Duodenal mucosa (tissue), 2 donors: ENCODE results near the gene TEX14.
"Not testable (repeated sequence)": the region's sequence is repeated elsewhere in the genome, so short reads cannot be mapped to it uniquely, and the experiment has no call there.

Source experiments
- H3K27ac ChIP-seq: one replicate; pipeline ENCODE4 v1.7.0; 2013; ENCODE audit warnings: low read depth, low read length
- H3K27me3 ChIP-seq, 2 donors: one replicate each; pipeline ENCODE4 v1.7.0; 2013; ENCODE audit warnings: low read length in 2 of 2, control low read depth in 1 of 2; ENCODE audit not compliant: insufficient read depth in 2 of 2, control insufficient read depth in 1 of 2
- H3K36me3 ChIP-seq, 2 donors: one replicate each; pipeline ENCODE4 v1.7.0; 2013; ENCODE audit warnings: low read length in 2 of 2, control low read depth in 1 of 2; ENCODE audit not compliant: insufficient read depth in 2 of 2, control insufficient read depth in 1 of 2
- H3K4me1 ChIP-seq, 2 donors: one replicate each; pipeline ENCODE4 v1.7.0; 2013; ENCODE audit warnings: low read length in 2 of 2, control low read depth in 1 of 2; ENCODE audit not compliant: insufficient read depth in 2 of 2, control insufficient read depth in 1 of 2
- H3K4me3 ChIP-seq, 2 donors: one replicate each; pipeline ENCODE4 v1.7.0; 2013; ENCODE audit warnings: low read length in 2 of 2, low read depth in 1 of 2
- H3K9ac ChIP-seq, 2 donors: one replicate each; pipeline ENCODE4 v1.7.0; 2013; ENCODE audit warnings: low read length in 2 of 2, low read depth in 1 of 2
- H3K9me3 ChIP-seq, 2 donors: one replicate each; pipeline ENCODE4 v1.7.0; 2013; ENCODE audit warnings: low read length in 2 of 2, control low read depth in 1 of 2; ENCODE audit not compliant: control insufficient read depth in 1 of 2

The TEX14 gene

GRCh38 chr17:58586009-58586644 is 105.7 kb downstream of the TEX14 start:
- no peak overlapping the region for H3K27ac ChIP-seq
- H3K36me3 ChIP-seq, result no peaks in the 10 kb centered on the region
- no peaks in the 10 kb centered on the region for H3K4me1 ChIP-seq
- H3K4me3 ChIP-seq, result no peak overlapping the region
- no peaks in the 10 kb centered on the region for H3K27me3 ChIP-seq
- no peaks in the 10 kb centered on the region for H3K9me3 ChIP-seq
- no peak overlapping the region for H3K9ac ChIP-seq

- H3K9me3 ChIP-seq, result no peaks in the 10 kb centered on the region
- H3K27ac ChIP-seq, result no peak overlapping the region
- H3K9ac ChIP-seq, result no peak overlapping the region
- no peaks in the 10 kb centered on the region for H3K36me3 ChIP-seq
- no peak overlapping the region for H3K4me3 ChIP-seq
- H3K4me1 ChIP-seq, result no peaks in the 10 kb centered on the region
- H3K27me3 ChIP-seq, result no peaks in the 10 kb centered on the region
Measured at GRCh38 chr17:58585554-58585953, 106.3 kb downstream of the TEX14 start.

GRCh38 chr17:58583486-58583885 is 108.4 kb downstream of the TEX14 start:
- Histone ChIP-seq H3K27ac (no peak overlapping the region), H3K4me1 (no peaks in the 10 kb centered on the region), H3K9me3 (no peaks in the 10 kb centered on the region), H3K27me3 (peaks cover 0 to 2% of the 10 kb centered on the region in 2 donors), H3K36me3 (no peaks in the 10 kb centered on the region), H3K9ac (no peak overlapping the region), H3K4me3 (no peak overlapping the region)

DNA sequence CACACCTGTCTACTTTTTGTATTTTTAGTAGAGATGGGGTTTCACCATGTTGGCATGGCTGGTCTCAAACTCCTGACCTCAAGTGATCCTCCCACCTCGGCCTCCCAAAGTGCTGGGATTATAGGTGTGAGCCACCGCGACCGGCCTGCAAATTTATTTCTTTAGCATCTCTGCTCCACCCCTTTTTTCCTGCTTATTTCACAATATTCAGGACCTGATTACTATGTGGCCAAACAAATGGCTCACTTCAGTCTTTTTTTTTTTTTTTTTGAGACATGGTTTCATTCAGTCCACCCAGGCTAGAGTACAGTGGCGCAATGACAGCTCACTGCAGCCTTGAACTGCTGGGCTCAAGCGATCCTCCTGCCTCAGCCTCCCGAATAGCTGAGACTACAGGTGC is 109.1 kb downstream of the TEX14 start:
- not testable (repeated sequence) for H3K4me1 ChIP-seq, H3K27ac ChIP-seq, H3K4me3 ChIP-seq, H3K36me3 ChIP-seq, H3K9ac ChIP-seq, H3K27me3 ChIP-seq, H3K9me3 ChIP-seq

- H3K27ac ChIP-seq, result no peak overlapping the region
- no peak overlapping the region for H3K9ac ChIP-seq
- no peaks in the 10 kb centered on the region for H3K4me1 ChIP-seq
- H3K9me3 ChIP-seq, result no peaks in the 10 kb centered on the region
- no peaks in the 10 kb centered on the region for H3K36me3 ChIP-seq
- H3K27me3 ChIP-seq, result peaks cover 0 to 2% of the 10 kb centered on the region in 2 donors
- no peak overlapping the region for H3K4me3 ChIP-seq
Measured at GRCh38 chr17:58580671-58581070, 111.2 kb downstream of the TEX14 start.

DNA sequence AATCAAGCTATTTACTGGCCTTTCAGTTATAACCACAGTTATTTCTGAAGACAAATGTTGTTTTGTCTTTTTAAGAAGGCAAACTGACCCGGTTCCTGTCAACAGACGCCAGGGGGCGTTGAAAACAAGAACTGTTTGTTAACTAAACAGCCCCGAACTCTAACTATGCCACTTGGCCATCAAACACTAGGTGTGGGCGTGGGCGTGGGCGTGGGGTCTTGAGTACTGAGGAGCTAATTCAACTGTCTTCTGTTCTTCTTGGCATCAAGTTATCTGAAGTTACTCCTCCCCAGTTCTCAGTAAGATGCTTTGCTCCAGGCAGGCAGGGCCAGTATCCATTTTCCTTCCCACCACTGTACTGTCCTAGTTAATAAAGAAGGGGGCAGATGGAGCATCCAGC is 114.1 kb downstream of the TEX14 start:
- Histone ChIP-seq H3K9me3 (no peaks in the 10 kb centered on the region), H3K27ac (no peak overlapping the region), H3K4me1 (no peaks in the 10 kb centered on the region), H3K9ac (no peak overlapping the region), H3K4me3 (no peak overlapping the region), H3K27me3 (peaks cover 0 to 2% of the 10 kb centered on the region in 2 donors), H3K36me3 (no peaks in the 10 kb centered on the region)

GRCh38 chr17:58576679-58577367 is 115.0 kb downstream of the TEX14 start:
- no peak overlapping the region for H3K4me3 ChIP-seq
- H3K9ac ChIP-seq, result no peak overlapping the region
- no peaks in the 10 kb centered on the region for H3K9me3 ChIP-seq
- no peaks in the 10 kb centered on the region for H3K36me3 ChIP-seq
- H3K27ac ChIP-seq, result no peak overlapping the region
- H3K4me1 ChIP-seq, result no peaks in the 10 kb centered on the region
- H3K27me3 ChIP-seq, result peaks cover 0 to 2% of the 10 kb centered on the region in 2 donors

DNA sequence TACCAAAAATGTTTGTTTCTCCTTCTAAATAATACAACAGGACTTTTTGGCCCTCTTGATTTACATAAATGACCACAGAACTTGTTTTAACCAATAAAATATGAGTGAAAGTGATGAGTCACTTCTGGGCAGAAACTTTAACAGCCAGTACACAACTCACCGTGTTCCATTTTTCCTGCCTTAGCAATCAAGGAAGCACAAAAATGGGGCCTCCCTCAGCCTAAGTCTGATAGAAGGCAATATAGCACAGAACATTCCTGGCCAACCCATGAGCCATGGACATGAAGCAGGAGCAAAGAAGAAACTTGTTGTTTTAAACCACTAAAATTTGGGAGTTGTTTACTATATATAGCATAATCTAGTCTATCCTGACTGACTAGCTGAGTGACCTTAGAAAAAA is 116.3 kb downstream of the TEX14 start:
- Histone ChIP-seq H3K27me3 (peaks cover 0 to 2% of the 10 kb centered on the region in 2 donors), H3K9ac (no peak overlapping the region), H3K9me3 (no peaks in the 10 kb centered on the region), H3K36me3 (no peaks in the 10 kb centered on the region), H3K4me1 (no peaks in the 10 kb centered on the region), H3K4me3 (no peak overlapping the region), H3K27ac (no peak overlapping the region)

DNA sequence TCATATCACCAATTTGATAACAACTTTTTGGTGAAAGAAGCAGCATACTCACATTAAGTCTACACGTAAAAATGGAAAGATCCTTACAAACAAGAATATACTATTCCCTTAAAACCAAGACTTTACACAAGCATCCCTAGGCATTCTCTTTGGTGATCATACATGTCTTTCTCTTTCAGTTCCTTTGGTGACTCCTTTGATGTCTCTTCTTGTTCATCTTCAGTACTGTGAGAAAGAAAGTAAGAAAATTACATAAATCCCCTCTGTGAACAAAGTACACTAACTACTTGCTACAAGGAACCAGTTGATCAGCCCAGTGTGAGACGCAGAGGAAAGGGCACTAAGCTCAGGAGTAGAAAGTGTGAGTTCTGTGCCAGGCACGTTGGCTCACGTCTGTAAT is 117.8 kb downstream of the TEX14 start:
- peaks cover 0 to 2% of the 10 kb centered on the region in 2 donors for H3K27me3 ChIP-seq
- H3K9ac ChIP-seq, result no peak overlapping the region
- H3K4me3 ChIP-seq, result no peak overlapping the region
- H3K4me1 ChIP-seq, result no peaks in the 10 kb centered on the region
- no peaks in the 10 kb centered on the region for H3K9me3 ChIP-seq
- no peak overlapping the region for H3K27ac ChIP-seq
- no peaks in the 10 kb centered on the region for H3K36me3 ChIP-seq

DNA sequence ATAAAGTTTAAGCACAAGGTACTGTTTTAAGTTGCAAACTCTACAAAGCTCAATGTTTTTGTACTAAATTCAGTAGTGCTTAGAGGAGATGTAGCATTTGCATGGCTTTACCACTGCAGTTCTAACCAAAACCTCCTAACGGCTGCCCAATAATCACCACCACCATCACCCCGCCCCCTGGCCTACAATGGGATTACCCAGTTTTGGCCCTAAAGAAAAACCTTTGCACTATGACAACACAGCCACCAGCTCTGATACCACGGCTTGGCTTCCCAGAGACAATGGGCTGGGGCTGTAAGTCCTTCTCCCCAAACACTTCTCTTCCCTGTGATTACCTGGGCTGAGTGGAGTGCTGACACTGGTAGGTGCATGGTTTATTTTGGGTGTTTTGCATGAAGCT is 119.0 kb downstream of the TEX14 start:
- no peaks in the 10 kb centered on the region for H3K27me3 ChIP-seq
- no peak overlapping the region for H3K27ac ChIP-seq
- H3K9me3 ChIP-seq, result no peaks in the 10 kb centered on the region

More for the DNA sequence above, 119.0 kb downstream of the TEX14 start:
- Histone ChIP-seq H3K4me1 (no peaks in the 10 kb centered on the region), H3K36me3 (no peaks in the 10 kb centered on the region), H3K9ac (no peak overlapping the region), H3K4me3 (no peak overlapping the region)
